Measurements from ENCODE around the gene RAG2.
"Not testable (repeated sequence)": the region's sequence is repeated elsewhere in the genome, so short reads cannot be mapped to it uniquely, and the experiment has no call there.

RAG2 gene

DNA sequence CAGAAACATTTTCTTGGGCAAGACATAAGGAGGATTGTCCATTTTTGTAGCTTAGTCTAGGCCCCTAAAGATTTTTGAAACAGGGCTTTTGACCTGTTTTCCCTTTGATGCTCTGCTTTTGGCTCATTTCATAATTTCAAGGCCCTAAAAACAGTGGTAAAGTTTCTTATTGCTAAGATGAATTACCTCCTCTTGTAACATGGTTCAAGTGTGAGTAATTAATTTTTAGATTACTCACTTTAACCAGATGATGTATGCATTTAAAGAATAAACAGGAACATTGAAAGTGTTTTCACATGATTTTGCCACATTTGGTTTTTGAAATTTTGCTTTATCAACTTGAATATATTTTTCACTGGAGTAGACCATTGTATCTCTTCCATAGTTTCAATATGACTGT, 1.2 kb downstream of the RAG2 start:
- no peak for DNase-seq

DNA sequence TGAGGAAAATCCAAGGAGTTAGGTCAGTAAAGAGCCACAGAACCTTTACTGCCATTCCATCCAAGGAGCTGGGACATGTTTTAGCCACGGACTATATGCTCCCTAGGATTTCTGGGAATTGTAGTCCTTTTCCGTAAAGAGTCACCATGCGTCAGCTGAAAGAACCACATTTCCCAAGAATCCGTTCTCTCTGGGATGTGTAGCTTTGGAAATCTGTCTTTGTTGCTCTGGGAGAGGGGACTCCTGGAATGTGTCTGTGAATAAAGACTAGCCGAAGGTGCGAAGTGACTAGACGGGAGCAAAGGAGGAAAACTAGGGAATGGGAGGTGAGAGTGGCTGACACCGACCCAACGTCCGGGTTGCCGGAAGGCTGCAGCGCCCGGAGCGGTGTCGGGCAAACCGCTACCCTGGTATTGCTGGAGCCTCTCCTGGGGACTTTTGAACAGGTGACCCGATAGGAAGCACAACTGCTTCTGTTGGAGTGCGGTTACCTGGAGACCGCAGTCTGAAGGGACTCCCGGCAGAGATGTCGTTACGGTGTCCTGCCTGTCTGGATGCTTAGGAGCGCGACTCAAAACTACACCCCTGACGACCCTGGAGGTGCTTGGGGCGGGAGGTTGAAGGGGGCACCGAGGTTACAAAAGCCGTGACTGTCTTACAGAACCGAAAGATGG, 3.6 kb downstream of the RAG2 start, which contains the start of gene IFTAP:
Gene IFTAP (plus strand): TSS at position 187 of the 674 bp plus-strand sequence. CDS start 15,602 bp downstream, outside the sequence.
- DNase-seq, result peak; percentile 84

- no peak for DNase-seq
These were observed 6.6 kb downstream of the RAG2 start for GRCh38 chr11:36591433-36591832.

- no peak for DNase-seq
These were observed 7.5 kb downstream of the RAG2 start for GRCh38 chr11:36590513-36590912.

DNA sequence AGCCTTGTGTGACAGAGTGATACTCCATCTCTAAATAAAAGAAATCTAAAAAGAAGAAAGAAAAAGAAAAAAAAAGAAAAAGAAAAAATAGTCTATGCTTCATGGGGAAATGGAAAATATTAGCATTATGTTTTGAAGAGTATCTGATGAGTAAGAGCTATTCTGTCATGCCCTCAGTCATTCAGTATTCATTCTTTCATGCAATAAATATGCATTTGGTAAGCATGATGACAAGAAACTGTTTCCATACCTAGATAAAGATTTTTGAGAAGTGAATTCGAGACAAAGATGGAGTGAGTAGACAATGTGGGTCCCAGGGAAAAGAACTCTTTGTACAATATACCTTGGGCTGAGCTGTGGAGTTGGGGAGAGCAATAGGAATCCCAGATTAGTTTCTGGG, 9.9 kb downstream of the RAG2 start:
- DNase-seq, result no peak

DNA sequence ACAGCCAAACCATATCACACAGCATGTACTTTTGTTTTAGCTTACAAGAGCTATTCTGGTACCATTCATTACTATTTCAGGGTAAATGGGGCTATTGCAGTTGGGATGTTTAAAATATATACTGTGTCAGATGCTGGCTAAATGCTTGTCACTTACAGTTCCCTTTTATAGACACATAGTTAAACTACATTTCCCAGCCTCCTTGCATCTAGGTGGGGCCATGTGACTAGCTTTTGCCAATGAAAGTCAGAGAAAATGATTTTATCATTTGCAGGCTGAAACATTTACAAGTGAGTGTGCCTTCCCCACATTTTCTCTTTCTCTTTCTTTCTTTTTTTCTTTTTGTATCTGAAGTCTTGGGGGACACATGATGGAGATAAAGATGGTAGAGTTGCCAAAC, 11.5 kb downstream of the RAG2 start:
- no peak for DNase-seq

- DNase-seq, result no peak
These were observed 14.4 kb downstream of the RAG2 start for GRCh38 chr11:36583667-36584066.

DNA sequence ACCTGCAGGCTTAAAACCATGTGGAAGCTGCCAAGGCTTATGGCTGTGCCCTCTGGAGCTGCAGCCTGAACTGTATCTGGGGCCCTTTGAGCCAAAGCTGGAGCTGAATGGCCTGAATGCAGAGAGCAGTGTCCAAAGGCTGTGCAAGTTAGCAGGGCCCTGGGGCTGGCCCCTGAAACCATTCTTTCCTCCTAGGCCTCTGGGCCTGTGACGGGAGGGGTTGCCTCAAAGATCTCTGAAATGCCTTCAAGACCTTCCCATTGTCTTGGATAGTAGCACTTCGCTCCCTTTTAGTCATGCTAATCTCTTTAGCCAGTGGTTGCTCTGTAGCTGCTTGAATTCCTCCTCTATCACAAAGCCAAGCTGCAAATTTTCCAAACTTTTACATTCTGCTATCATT, 16.5 kb downstream of the RAG2 start:
- DNase-seq, result no peak

GRCh38 chr11:36578458-36578857, 19.6 kb downstream of the RAG2 start:
- DNase-seq, result no peak

GRCh38 chr11:36577859-36578258, 20.2 kb downstream of the RAG2 start:
- no peak for DNase-seq

- DNase-seq, result no peak
These were observed 20.7 kb downstream of the RAG2 start for GRCh38 chr11:36577373-36577772.

DNA sequence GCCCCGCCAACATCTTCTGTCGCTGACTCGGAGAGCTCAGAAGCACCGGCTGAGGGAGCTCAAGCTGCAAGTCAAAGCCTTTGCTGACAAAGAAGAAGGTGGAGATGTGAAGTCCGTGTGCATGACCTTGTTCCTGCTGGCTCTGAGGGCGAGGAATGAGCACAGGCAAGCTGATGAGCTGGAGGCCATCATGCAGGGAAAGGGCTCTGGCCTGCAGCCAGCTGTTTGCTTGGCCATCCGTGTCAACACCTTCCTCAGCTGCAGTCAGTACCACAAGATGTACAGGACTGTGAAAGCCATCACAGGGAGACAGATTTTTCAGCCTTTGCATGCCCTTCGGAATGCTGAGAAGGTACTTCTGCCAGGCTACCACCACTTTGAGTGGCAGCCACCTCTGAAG, 23.6 kb downstream of the RAG2 start:
- DNase-seq, result no peak

DNA sequence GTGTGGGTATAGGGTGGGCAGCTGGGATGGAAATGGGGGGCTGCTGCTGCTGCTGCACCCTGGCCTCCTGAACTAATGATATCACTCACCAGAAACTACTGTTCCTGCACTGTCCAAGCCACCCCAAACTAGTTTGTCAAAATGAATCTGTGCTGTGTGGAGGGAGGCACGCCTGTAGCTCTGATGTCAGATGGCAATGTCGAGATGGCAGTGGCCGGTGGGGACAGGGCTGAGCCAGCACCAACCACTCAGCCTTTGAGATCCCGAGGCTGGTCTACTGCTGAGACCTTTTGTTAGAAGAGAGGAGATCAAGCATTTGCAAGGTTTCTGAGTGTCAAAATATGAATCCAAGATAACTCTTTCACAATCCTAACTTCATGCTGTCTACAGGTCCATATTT, 28.9 kb downstream of the RAG2 start:
- DNase-seq, result no peak

DNA sequence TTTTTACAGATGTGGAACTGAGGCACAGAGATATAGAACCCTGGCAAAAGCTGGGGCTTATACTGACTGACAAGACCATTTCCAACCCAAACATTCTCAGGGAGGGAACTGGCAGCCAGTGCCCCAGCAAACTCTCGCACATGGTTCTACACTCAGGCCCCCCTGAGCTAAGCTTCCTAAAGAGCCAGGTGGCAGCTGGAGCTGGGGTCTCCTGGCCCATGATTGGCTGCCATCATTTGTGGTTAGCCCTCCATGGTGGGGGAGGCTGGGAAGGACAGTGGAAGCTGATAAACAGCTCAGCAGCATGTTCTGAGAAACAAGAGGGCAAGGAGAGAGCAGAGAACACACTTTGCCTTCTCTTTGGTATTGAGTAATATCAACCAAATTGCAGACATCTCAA, 30.3 kb downstream of the RAG2 start, which contains the start of gene RAG1:
Gene RAG1 (plus strand): TSS at position 314 of the 400 bp plus-strand sequence. CDS start 5,298 bp downstream, outside the sequence.
- DNase-seq, result no peak

DNA sequence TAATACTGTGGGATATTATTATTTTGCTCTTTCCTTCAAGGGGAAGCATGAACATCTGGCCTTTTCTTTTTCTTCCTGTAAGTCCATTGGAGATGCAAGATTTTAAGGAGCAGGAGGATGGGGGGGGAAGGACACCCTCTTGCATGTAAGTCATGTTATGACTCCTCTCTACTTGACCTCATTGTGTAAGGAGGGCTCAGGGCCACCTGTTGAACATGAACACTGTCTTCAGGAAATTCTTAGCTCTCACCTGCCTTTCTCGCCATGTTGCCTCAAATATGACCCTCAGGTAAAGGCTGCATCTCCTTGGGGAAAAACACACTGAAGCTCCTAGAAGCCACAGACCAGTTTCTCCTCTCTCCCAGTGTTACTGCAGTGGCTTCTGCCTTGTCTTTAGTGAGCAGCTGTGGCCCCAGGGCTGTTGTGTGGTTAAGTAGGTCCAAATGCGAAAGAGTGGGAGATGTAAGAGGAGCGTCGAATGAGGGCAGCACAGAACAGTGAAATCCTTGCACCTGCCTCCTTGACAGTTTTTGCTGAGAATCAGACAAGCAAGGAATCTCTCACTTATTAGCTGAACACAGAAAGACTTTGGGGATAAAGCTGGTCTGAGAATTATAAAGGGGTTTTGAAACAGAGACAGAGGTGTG, 31.5 kb downstream of the RAG2 start:
- DNase-seq, result no peak

GRCh38 chr11:36565031-36565610, 32.9 kb downstream of the RAG2 start:
- DNase-seq, result no peak

GRCh38 chr11:36564376-36565030, 33.5 kb downstream of the RAG2 start:
- peak; percentile 64 for DNase-seq

DNA sequence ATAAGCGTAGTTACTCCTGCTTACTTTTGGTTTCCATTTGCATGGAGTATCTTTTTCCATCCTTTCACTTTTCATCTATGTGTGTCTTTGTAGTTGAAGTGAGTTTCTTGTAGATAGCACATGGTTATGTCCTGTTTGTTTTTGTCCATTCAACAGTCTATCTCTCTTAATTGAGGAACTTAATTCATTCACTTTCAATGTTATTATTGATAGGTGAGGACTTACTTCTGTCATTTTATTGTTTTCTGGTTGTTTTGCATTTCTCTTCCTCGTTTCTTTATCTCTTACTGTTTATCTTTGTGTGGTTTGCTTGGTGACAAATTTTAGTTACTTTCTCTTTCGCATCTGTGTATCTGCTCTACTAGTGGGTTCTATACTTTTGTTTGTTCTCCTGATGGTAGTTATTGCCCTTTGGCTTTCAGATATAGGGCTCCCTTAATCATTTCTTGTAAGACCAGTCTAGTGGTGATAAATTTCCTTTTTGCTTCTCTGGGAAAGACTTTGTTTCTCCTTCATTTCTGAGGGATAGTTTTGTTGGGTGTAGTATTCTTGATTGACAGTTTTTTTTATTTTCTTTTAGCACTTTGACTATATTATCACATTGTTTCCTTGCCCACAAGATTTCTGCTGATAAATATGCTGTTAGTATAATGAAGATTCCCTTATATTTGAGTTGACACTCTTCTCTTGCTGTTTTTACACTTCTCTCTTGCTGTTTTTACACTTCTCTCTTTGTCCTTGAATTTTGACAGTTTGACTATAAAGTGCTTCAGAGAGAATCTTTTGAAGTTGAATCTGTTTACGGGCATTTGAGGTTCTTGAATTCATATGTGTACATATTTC, 39.2 kb downstream of the RAG2 start:
- no peak for DNase-seq

- DNase-seq, result no peak
These were observed 40.0 kb downstream of the RAG2 start for GRCh38 chr11:36557991-36558390.

- not testable (repeated sequence) for DNase-seq
These were observed 40.6 kb downstream of the RAG2 start for GRCh38 chr11:36557390-36557789.

GRCh38 chr11:36550385-36551115, 47.5 kb downstream of the RAG2 start:
- DNase-seq, result no peak
